NCI-H1694 (cell line): ENCODE data around the gene MYH6.
A peak's percentile ranks its signal among the peaks of the same experiment; 100 is the strongest.
"Not testable (repeated sequence)": the region's sequence is repeated elsewhere in the genome, so short reads cannot be mapped to it uniquely, and the experiment has no call there.

ENCODE experiments used
- DNase-seq: peaks from one replicate; lab custom pipeline; 2025; lab: John Stamatoyannopoulos, UW

MYH6 gene

DNA sequence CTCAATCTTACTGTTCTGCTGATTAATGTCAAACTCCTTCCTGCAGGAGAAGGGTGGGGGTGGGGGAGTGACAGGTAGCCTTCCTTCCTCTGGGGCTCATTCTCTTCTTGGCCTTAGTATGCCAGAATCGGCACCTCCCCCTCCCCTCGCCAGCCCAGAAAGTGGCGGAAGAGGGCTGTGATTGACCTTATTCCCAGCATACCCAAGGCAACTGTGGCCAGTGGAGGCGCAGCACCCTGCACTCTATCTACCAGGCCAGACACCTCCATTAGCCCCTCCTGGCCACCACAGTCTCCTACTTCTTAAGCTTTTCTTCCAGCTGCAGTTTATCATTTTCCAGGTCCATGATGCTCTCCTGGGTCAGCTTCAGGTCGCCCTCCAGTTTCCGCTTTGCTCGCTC is 15.5 kb downstream of the MYH6 start:
- DNase-seq, result no peak

DNA sequence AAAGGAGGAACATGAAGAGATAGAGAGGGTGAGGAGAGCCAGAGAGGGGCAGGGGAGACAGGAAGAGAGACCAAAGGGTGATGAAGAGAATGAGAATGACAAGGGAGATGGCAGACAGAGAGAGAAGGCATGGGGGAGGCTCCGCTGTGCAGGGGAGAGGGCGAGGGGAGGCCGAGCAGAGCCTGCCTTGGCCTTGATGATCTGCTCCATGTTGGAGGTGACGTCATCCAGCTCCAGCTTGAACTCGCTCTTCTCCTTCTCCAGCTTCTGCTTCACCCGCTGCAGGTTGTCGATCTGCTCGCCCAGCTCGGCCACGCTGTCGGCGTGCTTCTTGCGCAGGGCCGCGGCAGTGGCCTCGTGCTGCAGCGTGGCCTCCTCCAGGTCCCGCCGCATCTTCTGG is 18.2 kb downstream of the MYH6 start:
- not testable (repeated sequence) for DNase-seq

DNA sequence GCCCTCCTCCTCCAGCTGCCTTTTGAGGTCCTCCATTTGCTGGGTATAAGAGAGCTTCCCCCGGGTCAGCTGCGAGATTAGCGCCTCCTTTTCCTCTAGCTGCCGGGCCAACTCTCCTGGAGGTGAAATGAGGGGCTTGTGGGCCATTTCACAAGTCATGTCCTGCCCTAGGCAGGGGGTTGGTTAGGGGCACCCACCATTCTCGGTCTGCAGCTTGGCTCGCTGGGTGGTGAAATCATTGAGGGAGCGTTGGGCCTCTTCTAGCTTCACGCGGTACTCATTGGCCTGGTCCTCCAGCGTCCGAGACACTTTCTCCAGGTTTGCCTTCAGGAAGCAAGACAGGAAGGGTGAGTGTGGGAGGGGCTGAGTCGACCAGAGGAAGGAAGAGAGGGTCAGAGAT is 18.7 kb downstream of the MYH6 start:
- DNase-seq, result no peak

DNA sequence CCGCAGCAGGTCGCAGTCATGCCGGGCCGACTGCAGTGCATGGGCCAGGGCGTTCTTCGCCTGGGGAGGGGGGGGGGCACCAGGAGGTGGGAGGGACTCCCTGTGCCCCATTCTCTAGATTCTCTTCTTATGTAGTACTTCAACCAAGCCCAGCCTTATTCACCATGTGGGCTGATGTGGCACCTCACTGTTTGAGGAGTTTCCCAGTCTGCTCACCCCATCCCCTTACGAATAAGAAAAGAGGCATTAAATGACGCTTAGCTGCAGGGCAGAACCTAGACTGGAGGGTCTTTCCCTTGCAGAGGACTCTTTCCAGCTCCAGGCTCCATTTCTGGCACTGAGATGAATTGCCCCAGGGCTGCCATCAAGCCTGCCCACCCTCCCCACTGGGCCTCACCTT is 19.1 kb downstream of the MYH6 start:
- DNase-seq, result no peak

DNA sequence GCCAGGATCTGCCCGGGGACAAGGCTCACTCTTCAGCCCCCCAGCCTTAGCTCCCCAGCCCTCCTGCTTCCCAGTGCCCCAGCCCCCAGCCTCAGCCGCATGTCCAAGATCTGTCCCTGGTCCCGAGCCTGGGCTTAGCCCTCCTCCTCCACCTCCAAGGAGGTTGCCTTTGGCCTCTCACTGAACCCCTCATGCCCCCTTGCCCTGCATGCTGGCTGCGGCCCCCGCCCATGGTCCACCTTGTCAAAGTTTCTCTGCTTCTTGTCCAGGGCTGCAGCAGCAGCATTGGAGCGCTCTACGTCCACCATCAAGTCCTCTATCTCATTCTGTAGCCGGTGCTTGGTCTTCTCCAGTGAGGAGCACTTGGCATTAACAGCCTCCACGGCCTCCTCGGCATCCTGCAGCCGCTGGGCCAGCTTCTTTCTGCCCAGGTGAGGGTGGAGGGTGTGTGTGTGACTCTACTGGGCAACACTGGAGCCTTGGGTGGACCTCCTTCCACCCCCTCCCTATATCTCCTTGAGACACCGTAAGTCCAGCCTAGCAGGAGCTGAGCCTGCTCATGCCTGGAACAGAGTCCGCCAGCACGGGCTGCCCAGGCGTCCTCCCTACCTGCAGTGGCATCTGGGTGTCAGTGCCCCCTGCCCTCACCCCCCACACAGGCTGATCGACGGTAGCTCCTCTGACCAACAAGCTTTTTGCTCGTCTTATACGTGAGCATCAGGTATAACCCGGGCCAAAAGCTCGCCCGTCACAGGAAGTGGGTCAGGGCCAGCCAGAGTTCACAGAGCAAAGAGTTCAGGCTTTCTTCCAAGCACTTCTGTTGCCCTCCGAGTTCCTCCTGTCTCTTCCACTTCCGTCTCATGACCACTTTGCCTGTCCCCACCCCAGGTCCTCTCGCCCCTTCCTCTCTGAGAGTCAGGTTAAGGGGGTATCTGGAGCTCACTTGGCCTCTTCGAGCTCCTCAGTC is 19.9 kb downstream of the MYH6 start:
- DNase-seq, result no peak

DNA sequence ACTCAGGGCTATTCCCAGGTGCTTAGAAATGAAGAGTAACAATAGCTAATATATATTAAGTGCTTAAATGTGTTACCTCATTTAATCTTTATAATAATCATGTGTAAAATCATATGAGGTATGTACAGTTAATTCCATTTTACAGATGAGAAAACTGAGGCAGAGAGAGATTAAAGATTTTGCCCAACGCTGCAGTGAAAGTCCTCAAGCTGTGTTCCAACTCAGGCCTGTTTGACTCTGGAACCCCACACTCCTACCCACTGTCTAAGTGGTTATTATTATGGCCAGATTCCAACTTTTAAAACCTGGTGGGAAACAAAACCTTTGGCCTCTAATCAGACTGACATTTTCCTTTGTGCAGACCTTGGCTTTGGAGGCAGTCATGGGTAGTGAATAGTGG is 21.1 kb downstream of the MYH6 start:
- no peak for DNase-seq

DNA sequence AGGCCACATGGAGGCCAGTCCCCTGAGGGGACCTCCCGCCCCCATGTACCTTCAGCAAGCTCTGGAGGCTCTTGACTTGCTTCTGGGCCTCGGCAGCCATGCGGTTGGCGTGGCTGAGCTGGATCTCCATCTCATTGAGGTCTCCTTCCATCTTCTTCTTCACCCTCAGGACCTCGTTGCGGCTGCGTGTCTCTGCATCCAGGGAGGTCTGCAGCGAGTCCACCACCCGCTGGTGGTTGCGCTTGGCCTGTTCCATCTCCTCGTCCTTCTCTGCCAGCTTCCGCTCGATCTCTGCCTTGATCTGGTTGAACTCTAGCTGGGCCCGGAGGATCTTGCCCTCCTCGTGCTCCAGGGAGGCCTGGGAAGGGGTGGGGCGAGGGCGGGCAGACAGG is 21.8 kb downstream of the MYH6 start:
- not testable (repeated sequence) for DNase-seq

DNA sequence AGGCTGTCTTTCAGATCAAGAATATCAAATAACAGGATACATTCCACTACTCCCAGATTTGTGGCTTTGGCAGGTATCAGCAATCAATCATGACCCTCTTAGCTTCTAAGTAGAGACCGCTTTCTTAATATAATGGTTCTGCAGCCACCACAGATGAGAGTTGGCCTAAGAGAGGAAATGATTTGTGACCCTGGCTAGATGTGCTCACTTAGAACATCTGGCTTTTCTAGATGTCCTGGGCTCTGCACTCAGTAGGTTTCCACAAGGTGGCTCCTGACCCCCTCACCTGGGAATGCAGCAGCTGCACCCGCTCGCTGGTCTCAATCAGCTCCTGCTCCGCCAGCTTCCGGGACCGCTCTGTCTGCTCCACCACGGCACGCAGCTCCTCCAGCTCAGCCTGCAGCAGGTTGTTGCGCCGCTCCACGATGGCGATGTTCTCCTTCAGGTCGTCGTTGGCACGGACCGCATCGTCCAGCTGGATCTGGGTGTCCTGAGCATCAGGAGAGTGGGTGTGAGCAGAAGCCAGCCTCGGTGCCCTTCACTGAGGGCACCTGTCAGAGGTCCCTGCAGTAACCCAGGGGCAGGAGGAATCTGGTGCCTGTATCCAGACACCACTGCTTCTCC is 22.3 kb downstream of the MYH6 start:
- DNase-seq, result no peak

DNA sequence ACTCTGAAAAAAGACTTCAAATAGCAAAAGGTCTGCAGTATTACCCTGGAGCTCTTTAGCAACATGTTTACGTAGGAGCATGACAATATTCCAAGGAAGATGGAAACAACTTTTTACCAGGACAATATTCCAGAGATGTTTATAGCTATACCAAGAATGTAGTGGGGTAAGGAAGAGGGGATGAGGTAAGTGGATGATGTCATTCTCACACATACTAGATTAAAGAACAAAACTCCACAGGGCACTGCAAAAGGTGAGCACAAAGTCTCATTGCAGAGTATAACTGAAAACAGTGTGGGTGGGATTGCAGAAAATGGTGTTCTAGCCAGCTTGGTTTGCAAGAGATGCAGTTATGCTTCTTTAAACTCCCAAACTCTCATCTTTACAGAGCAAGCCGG is 22.8 kb downstream of the MYH6 start:
- DNase-seq, result no peak

DNA sequence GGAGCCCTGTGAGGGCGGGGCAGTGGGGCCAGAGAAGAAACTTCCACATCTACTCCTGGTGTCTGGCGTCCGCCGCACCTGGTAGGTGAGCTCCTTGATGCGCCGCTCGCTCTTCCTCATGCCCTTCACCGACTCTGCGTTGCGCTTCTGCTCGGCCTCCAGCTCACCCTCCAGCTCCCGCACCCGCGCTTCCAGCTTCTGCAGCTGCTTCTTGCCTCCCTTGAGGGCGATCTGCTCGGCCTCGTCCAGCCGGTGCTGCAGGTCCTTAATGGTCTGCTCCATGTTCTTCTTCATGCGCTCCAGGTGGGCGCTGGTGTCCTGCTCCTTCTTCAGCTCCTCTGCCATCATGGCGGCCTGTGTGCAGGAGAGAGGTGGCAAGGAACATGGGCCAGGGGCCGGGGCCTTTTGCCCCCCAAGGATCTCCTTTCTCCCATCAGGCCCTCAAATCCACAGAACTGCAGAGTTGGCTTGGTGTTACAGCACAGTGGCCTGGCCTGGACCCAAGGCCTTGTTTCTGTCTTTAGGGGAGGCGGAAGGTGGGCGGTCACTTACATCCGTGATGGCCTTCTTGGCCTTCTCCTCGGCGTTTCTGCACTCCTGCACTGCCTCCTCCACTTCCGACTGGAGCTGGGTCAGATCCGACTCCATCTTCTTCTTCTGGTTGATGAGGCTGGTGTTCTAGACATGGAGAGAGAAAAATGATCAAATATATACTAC is 23.6 kb downstream of the MYH6 start:
- no peak for DNase-seq

DNA sequence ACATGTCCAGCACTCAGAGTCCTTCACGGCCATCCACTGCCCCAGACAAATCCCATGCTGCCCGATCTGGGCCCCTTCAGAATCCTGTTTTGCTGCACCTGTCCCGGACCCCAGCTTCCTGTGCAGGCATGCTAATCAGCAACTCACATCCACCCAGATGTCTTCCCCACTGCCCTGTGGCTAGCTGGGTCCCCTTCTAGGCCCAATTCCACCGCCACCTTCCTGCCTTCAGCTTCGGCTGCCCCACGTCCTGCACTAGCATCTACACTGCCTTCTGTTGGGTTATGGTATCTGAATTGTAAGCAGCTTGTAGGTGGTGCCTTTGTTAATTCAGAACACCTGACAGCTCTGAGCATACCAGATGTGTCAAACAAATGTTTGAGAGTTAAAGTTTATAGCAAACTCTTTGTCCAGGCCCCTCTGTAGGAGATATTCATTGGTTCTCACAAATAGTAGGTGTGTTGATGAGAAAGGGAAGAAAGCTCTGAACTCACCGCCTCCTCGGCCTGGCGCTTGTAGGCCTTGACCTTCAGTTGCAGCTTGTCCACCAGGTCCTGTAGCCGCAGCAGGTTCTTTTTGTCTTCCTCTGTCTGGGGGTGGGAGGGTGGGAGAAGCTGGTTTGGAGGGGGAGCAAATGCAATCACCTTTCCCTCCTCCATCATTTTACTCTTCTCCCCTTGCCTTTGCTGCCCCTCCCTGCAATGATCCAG is 25.2 kb downstream of the MYH6 start:
- no peak for DNase-seq

DNA sequence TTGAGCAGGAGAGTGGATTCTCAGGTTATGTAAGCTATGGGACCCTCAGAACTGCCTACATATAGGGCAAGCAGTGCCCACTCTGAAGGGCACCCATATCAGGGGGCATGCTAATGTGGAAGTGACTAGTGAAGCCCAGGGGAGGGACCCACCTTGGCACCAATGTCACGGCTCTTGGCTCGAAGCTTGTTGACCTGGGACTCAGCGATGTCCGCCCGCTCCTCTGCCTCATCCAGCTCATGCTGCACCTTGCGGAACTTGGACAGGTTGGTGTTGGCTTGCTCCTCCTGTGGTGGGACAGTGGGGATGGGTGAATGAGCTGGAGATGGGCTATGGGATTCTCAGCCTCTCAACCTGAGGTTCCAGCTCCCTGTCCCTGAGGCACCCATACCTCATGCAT is 25.8 kb downstream of the MYH6 start:
- DNase-seq, result no peak

DNA sequence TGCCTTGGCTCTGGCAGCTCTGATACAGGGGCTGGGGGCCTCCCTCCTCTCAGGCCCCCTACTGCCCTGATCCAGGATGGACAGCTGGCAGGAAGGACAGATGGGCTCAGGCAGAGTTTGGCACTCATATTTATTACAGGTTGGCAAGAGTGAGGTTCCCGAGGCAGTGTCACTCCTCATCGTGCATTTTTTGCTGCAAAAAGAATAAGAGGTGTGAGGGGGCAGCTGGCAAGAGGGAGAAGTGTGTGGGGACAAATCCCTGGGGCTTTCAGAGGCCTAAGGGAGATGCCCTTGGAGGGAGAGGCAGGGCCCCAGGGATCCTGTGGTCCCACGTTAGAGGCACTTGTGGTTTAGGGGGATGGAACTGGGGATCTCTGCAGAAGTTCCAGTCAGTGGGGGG is 26.2 kb downstream of the MYH6 start:
- no peak for DNase-seq

DNA sequence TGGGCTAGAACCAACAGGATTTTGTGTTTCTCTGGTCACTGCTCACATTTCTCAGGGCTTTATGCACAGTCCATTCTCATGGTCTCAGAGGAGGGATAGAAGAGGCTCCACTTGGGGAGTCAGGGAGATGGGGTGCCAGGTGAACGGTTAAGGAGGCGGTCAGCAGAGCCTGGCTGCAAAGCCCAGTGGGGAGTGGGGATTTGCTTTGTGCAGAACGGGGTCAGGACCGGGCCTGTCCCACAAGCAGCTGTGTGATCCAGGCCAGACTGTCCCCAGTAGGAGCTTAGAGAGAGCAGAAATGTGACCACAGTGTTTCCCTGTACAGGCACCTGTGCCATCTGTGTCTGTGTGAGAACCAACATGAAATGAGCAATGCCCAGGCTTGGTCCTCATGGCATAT is 27.1 kb downstream of the MYH6 start:
- DNase-seq, result no peak

DNA sequence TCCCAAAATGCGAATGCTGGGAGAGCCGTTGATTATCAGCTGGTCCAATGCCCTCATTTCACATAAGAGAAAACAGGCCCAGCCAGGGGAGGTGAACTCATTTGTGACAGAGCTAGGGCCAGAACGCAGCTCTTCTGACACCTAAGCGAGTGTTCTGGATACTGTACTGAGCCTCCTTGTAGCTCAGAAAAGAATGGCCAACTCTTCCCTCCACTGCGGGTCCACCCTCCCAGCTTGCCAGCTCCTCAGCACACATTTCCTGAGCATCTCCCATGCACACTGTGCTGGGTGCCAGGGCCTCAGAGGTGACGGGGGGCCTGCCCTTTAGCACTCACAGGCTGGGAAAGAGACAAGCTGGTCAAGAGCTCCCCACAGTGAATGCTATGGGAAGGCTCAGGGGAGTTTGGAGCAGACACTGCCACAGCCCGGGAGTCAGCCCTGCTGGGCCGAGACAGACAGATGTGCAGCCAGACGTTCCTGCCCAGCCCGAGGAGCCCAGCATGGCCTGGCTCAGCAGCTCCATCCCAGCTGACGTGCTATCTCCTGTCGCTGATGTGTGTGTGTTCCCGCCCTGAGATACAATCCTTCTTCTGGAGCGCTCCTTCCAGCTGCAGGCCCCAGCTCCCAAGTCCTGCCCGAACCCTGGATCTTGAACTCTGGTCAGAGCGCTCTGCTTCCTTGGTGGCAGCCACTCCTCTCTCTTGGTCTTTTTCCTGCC is 27.7 kb downstream of the MYH6 start:
- no peak for DNase-seq

DNA sequence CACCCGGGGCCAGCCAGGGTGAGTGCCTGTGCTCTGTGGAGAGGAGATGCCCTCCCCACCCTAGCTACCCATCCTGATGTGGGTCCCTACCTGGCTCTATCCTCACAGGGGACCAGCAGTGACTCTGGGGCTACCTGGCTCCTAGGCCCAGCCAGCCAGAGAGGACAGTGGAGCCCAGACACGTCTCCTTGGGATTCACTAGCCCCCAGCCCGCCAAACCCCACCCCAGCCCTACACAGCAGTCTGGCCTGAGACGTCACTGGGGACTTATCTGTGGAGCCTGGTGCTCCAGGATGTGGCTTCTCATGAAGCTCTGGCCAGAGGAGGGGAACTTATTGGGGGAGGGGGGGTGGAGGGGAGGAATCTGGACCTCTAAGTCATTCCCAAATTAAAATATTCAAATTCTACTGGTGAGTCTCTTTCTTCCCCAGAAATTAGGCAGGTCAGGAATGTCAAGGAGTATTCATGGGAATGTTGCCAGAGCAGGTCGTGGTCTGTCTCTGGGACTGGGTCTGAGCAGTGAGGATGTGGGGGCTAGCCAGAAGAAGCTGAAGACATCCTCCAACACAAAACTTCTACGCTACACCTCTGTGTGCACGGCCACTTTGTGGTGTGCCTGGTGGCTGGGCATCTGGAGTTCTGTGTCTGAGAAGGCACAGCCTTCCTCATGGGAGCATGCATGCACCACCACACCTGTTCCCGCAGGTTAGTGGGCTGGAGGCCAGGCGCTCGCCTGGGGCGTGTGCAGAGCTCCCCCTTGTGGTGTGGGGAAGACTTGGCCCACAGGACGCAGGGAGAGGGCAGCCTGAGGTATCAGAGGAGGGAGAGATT is 28.5 kb downstream of the MYH6 start:
- DNase-seq, result peak; percentile 49

DNA sequence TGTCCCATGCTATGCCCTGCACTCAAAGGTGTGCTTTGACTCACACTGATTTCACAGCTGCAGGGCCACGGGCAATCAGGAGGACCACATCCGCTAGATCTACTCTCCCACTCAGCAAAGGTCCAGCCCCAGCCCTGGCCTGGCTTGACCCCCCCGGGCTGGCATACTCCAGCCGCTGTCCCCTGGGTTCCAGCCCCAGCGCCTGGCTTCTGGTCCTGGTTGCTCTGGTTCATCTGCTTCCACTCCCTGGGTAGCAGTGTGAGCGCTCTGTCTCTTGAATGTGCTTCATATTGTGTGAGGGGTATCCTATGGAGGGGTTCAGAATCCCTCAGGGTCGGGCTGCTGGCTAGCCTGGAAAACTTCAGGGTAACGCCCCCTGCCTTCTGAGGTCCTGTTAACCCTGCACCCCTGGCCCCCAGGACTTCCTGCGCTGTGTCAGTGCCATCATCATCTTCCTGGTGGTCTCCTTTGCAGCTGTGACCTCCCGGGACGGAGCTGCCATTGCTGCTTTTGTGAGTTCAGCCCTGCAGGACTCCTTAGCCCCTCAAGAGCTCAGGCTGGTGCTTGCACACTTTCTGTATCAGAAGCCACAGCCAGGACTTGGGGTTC is 29.4 kb downstream of the MYH6 start:
- no peak for DNase-seq

DNA sequence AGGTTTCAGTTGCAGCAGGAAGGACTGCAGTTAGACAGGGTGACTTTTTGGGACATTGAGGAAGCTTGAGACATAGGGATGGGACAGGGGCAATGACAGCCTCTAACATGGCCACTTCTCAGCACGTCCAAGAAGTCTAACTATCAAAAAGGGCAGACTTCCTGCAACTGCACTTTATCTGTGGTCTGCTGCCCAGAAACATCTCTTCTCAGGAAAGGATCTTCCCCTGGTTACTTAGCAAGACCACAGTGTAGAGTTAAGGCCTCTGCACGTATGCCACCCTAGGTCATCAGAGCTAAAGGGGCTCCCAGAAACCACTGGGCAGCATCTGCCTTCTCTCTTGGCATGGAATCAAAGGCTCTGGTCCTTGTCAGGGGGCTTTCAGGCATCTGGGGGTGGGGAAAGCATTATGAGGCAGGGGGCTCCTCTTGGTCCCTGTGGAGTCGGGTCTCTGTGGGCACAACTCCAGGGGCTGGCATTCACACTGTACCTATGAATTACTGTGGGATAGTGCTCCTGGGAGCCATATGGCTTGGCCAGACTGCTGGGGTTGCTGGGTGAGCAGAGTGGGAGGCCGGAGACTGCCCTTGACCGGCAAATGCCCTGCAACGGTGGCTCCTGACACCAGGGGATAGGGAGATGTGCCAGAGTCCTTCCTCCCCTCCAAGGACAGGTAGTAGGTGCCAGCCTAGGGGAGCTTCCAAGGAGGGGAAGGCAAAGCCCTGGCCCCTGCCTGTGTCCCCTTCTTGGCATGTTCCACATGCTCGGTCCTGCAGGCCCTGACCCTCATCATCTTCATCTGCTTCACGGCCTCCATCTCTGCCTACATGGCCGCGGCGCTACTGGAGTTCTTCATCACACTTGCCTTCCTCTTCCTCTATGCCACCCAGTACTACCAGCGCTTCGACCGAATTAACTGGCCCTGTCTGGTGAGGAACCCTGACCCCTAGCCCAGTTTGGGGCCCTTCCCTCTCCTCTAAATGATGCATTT is 30.2 kb downstream of the MYH6 start:
- no peak for DNase-seq

DNA sequence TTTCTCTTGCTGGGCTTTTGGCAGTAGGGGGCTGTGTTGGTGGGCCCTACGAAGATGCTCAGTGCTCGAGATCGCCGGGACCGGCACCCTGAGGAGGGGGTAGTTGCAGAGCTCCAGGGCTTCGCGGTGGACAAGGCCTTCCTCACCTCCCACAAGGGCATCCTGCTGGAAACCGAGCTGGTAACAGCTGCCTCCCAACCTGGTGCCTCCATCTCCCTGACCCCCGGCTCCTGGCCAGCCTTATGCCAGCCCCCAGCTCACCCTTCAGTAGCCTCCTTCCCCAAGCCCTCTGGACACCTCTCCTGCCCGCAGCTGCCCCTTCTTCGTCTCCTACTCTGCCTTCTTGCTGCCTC is 30.9 kb downstream of the MYH6 start:
- DNase-seq, result no peak
